ENCODE measurements around the gene ACACA.

- TF ChIP-seq, protein P1, sequence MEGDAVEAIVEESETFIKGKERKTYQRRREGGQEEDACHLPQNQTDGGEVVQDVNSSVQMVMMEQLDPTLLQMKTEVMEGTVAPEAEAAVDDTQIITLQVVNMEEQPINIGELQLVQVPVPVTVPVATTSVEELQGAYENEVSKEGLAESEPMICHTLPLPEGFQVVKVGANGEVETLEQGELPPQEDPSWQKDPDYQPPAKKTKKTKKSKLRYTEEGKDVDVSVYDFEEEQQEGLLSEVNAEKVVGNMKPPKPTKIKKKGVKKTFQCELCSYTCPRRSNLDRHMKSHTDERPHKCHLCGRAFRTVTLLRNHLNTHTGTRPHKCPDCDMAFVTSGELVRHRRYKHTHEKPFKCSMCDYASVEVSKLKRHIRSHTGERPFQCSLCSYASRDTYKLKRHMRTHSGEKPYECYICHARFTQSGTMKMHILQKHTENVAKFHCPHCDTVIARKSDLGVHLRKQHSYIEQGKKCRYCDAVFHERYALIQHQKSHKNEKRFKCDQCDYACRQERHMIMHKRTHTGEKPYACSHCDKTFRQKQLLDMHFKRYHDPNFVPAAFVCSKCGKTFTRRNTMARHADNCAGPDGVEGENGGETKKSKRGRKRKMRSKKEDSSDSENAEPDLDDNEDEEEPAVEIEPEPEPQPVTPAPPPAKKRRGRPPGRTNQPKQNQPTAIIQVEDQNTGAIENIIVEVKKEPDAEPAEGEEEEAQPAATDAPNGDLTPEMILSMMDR (IDR thresholded peaks at IDR 0.05) = no peak
- no peak for TF ChIP-seq POLR2A (IDR thresholded peaks at IDR 0.05)
These were observed 226.7 kb downstream of the ACACA start for GRCh38 chr17:37179893-37180292.

Data from adrenal gland (tissue), 5 donors.